ENCODE results near the gene EGFR.

- no peak for TF ChIP-seq CTCF (IDR thresholded peaks at IDR 0.05)
- TF ChIP-seq POLR2A (IDR thresholded peaks at IDR 0.05), result no peak
- TF ChIP-seq EP300 (IDR thresholded peaks at IDR 0.05), result no peak
These were observed 119.8 kb downstream of the EGFR start for GRCh38 chr7:55138663-55139062.
